ENCODE results near the gene ULK2. TPM values are rescaled to one million over a fixed set of nuclear protein-coding genes. Genes with fewer than 3 reads are reported as not detected.

Gene ULK2
- polyA plus RNA-seq, 1 of the 3 experiments (the other 2 are of a cell fraction), result 18.0 TPM

DNA sequence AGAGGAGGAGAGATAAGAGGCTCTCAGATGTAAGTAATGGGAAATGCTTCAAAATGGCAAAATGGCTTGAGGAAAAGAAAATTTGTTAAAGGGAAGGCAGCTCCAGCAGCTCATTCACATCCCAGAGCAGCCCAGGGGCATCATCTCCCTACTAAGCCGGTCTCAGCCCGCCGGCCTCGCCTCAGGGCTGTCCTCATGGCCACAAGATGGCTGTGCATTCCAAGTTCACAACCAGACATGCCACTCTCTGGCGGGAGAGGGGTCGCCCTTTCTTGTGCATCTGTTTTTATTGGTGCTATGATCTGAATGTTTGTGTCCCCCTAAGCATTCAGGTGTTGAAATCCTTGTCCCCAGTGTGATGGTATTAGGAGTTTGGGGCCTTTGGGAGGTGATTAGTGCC, 137.8 kb downstream of the ULK2 start:
- Histone ChIP-seq H3K27ac (ENCODE audit: low read depth in 2 of 2, low read length in 1 of 2) (no peak overlapping the region), H3K27me3 (ENCODE audit: insufficient read depth) (no peaks in the 10 kb centered on the region), H3K79me2 (ENCODE audit: insufficient read depth) (no peaks in the 10 kb centered on the region), H3K36me3 (replicated peaks in 1 of 2; ENCODE audit: control insufficient read depth in 1 of 2, insufficient read depth in 2 of 2, low read length in 1 of 2) (no peaks in the 10 kb centered on the region), H2AFZ (ENCODE audit: low read depth) (no peak overlapping the region), H4K20me1 (ENCODE audit: insufficient read depth) (no peaks in the 10 kb centered on the region), H3K9ac (no peak overlapping the region), H3F3A (replicated peaks; ENCODE audit: insufficient read depth) (no peaks in the 10 kb centered on the region), H3K4me2 (no peak overlapping the region), H3K9me2 (no peaks in the 10 kb centered on the region), H3K9me3 (no peaks in the 10 kb centered on the region), H3K4me3 (ENCODE audit: low read depth in 2 of 2, low read length in 1 of 2) (no peak overlapping the region), H3K4me1 (ENCODE audit: control insufficient read depth in 1 of 2, insufficient read depth in 2 of 2, low read depth in 1 of 2, low read length in 1 of 2) (peaks cover 0 to 15% of the 10 kb centered on the region in 2 experiments; a peak in 2 of 4 replicates)
- POLR2A ChIA-PET, result no interaction called here
- CTCF ChIA-PET, result interaction anchor here (0.6 to 3.6 kb wide), 4 partner anchors 14 to 43 kb away, joined by 4 to 19 read pairs (median 8); no protein-coding TSS in a partner anchor
- 95% methylated on average over 6 of the region's 6 CpGs for WGBS (ENCODE audit: low lambda C conversion rate)
- TF ChIP-seq RFX5 (IDR thresholded peaks at IDR 0.05; ENCODE audit: low read length) (no peak), RAD21 (IDR thresholded peaks at IDR 0.05; ENCODE audit: low read length) (no peak), RXRA (IDR thresholded peaks at IDR 0.05; ENCODE audit: borderline replicate concordance, low read depth) (no peak), RCOR1 (IDR thresholded peaks at IDR 0.05; ENCODE audit: low read length) (no peak), GATA2 (CRISPR knock-in tag; IDR thresholded peaks at IDR 0.05) (no peak), JUND (IDR thresholded peaks at IDR 0.05) (no peak), POLR2AphosphoS5 (IDR thresholded peaks at IDR 0.05; ENCODE audit: low read depth, low read length) (no peak), SIN3A (IDR thresholded peaks at IDR 0.05; ENCODE audit: borderline replicate concordance, low read depth, low read length) (no peak), TEAD4 (IDR thresholded peaks at IDR 0.05; ENCODE audit: borderline replicate concordance, insufficient read depth) (no peak), MEF2A (IDR thresholded peaks at IDR 0.05; ENCODE audit: borderline replicate concordance, low read depth) (no peak), CHD2 (IDR thresholded peaks at IDR 0.05; ENCODE audit: low read length, partially characterized antibody) (no peak), EP300 (IDR thresholded peaks at IDR 0.05; ENCODE audit: borderline replicate concordance in 1 of 2, low read depth in 1 of 2, low read length in 1 of 2) (no peak)
- TF ChIP-seq, protein P1, sequence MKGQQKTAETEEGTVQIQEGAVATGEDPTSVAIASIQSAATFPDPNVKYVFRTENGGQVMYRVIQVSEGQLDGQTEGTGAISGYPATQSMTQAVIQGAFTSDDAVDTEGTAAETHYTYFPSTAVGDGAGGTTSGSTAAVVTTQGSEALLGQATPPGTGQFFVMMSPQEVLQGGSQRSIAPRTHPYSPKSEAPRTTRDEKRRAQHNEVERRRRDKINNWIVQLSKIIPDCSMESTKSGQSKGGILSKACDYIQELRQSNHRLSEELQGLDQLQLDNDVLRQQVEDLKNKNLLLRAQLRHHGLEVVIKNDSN (IDR thresholded peaks at IDR 0.05; ENCODE audit: borderline replicate concordance, low read depth), result no peak
- TF ChIP-seq, protein P2, sequence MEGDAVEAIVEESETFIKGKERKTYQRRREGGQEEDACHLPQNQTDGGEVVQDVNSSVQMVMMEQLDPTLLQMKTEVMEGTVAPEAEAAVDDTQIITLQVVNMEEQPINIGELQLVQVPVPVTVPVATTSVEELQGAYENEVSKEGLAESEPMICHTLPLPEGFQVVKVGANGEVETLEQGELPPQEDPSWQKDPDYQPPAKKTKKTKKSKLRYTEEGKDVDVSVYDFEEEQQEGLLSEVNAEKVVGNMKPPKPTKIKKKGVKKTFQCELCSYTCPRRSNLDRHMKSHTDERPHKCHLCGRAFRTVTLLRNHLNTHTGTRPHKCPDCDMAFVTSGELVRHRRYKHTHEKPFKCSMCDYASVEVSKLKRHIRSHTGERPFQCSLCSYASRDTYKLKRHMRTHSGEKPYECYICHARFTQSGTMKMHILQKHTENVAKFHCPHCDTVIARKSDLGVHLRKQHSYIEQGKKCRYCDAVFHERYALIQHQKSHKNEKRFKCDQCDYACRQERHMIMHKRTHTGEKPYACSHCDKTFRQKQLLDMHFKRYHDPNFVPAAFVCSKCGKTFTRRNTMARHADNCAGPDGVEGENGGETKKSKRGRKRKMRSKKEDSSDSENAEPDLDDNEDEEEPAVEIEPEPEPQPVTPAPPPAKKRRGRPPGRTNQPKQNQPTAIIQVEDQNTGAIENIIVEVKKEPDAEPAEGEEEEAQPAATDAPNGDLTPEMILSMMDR (IDR thresholded peaks at IDR 0.05), result no peak
- TF ChIP-seq, protein P3, sequence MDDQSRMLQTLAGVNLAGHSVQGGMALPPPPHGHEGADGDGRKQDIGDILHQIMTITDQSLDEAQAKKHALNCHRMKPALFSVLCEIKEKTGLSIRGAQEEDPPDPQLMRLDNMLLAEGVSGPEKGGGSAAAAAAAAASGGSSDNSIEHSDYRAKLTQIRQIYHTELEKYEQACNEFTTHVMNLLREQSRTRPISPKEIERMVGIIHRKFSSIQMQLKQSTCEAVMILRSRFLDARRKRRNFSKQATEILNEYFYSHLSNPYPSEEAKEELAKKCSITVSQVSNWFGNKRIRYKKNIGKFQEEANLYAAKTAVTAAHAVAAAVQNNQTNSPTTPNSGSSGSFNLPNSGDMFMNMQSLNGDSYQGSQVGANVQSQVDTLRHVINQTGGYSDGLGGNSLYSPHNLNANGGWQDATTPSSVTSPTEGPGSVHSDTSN (IDR thresholded peaks at IDR 0.05), result no peak
- TF ChIP-seq, protein P4, sequence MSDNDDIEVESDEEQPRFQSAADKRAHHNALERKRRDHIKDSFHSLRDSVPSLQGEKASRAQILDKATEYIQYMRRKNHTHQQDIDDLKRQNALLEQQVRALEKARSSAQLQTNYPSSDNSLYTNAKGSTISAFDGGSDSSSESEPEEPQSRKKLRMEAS (IDR thresholded peaks at IDR 0.05; ENCODE audit: low read depth), result no peak
- DNase-seq, result no peak

Data from SK-N-SH (cell line).